Measurements from ENCODE around the gene BHLHA15. TPM values are rescaled to one million over a fixed set of nuclear protein-coding genes. Genes with fewer than 3 reads are reported as not detected.

The BHLHA15 gene
- total RNA-seq, 1 experiment from 2014 or later = 3.4 TPM

DNA sequence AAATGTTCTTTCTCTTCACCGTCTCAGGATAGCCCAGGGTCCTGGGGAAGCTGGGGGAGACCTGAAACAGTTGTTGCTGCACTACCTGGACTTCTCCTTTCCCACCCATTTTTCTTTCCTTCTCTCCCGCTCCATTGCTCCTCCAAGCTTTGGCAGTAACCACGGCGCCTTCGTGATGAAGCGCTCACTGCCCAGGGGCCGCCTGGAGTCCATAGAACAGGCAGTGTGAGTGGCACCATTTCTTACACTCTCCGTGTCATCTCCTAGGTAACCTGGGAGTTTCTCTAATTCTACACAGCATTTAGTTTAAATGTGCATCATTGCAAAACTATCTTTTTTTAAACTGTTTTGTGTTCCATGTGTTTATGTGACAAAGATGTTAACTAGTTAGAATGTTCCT lies 40.3 kb upstream of the BHLHA15 start:
- TF ChIP-seq, protein P1, sequence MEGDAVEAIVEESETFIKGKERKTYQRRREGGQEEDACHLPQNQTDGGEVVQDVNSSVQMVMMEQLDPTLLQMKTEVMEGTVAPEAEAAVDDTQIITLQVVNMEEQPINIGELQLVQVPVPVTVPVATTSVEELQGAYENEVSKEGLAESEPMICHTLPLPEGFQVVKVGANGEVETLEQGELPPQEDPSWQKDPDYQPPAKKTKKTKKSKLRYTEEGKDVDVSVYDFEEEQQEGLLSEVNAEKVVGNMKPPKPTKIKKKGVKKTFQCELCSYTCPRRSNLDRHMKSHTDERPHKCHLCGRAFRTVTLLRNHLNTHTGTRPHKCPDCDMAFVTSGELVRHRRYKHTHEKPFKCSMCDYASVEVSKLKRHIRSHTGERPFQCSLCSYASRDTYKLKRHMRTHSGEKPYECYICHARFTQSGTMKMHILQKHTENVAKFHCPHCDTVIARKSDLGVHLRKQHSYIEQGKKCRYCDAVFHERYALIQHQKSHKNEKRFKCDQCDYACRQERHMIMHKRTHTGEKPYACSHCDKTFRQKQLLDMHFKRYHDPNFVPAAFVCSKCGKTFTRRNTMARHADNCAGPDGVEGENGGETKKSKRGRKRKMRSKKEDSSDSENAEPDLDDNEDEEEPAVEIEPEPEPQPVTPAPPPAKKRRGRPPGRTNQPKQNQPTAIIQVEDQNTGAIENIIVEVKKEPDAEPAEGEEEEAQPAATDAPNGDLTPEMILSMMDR (IDR thresholded peaks at IDR 0.05; ENCODE audit: insufficient read depth in 1 of 2, low read depth in 1 of 2, low read length in 1 of 2, severe bottlenecking in 1 of 2, unreplicated experiment in 1 of 2) = no peak
- no peaks in the 10 kb centered on the region for H3K9me3 Mint-ChIP-seq (ENCODE audit: unreplicated experiment)
- POLR2A ChIA-PET = no interaction called here
- BruUV-seq (replicated peaks) = no TSS peak
- H3K27ac Mint-ChIP-seq (ENCODE audit: unreplicated experiment) = no peak overlapping the region
- 0 out of 2 replicates have a peak, but pooled peaks cover 3% of the 10 kb centered on the region for H3K4me1 ChIP-seq
- no peaks in the 10 kb centered on the region for H3K27me3 Mint-ChIP-seq (ENCODE audit: insufficient read depth, unreplicated experiment)
- no peaks in the 10 kb centered on the region for H3K9me3 ChIP-seq
- H3K4me3 ChIP-seq (ENCODE audit: low read depth, low read length) = no peak overlapping the region
- H3K36me3 Mint-ChIP-seq (ENCODE audit: insufficient read depth, unreplicated experiment) = peaks cover 14% of the 10 kb centered on the region
- CTCF ChIA-PET = no interaction called here
- intact Hi-C loops (cut with micrococcal nuclease; ENCODE audit: unreplicated experiment) = no loop called here
- H3K27me3 ChIP-seq (replicated peaks; ENCODE audit: control insufficient read depth, insufficient read depth, low read length) = no peaks in the 10 kb centered on the region
- no peak for DNase-seq
- H3K4me3 Mint-ChIP-seq (ENCODE audit: unreplicated experiment) = no peak overlapping the region
- peaks cover 10% of the 10 kb centered on the region for H3K4me1 Mint-ChIP-seq (ENCODE audit: low read depth, unreplicated experiment)
- H3K36me3 ChIP-seq (ENCODE audit: control insufficient read depth, insufficient read depth, low read length) = no peaks in the 10 kb centered on the region

DNA sequence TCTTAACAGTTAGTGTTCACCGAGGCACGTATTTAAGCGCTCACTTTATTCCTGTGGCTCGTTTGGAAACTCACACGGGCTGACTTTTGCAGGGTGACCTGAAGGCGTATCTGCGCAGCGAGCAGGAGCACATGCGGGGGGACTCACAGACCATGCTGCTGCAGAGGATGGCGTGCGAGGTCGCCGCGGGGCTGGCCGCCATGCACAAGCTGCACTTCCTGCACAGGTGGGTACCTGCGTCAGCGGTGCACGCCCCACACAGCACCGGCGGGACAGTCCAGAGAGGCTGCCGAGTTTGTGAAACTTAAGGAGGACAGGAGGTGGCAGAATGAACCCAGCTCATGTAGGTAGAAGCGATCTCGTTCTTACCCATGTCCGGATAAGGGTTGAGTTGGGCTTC lies 39.8 kb upstream of the BHLHA15 start:
- peaks cover 14% of the 10 kb centered on the region for H3K36me3 Mint-ChIP-seq (ENCODE audit: insufficient read depth, unreplicated experiment)
- intact Hi-C loops (cut with micrococcal nuclease; ENCODE audit: unreplicated experiment) = no loop called here
- CTCF ChIA-PET = interaction anchor here (1.1 kb wide), 1 partner anchor 149 kb away, joined by 4 read pairs; no protein-coding TSS in a partner anchor
- no peaks in the 10 kb centered on the region for H3K9me3 ChIP-seq
- no peaks in the 10 kb centered on the region for H3K27me3 Mint-ChIP-seq (ENCODE audit: insufficient read depth, unreplicated experiment)
- no peak overlapping the region for H3K4me3 Mint-ChIP-seq (ENCODE audit: unreplicated experiment)
- DNase-seq = no peak
- no peaks in the 10 kb centered on the region for H3K36me3 ChIP-seq (ENCODE audit: control insufficient read depth, insufficient read depth, low read length)
- H3K4me3 ChIP-seq (ENCODE audit: low read depth, low read length) = no peak overlapping the region
- TF ChIP-seq, protein P1 (IDR thresholded peaks at IDR 0.05; ENCODE audit: insufficient read depth in 1 of 2, low read depth in 1 of 2, low read length in 1 of 2, severe bottlenecking in 1 of 2, unreplicated experiment in 1 of 2) = no peak
- POLR2A ChIA-PET = no interaction called here
- H3K4me1 ChIP-seq = 0 out of 2 replicates have a peak, but pooled peaks cover 3% of the 10 kb centered on the region
- no peaks in the 10 kb centered on the region for H3K27me3 ChIP-seq (replicated peaks; ENCODE audit: control insufficient read depth, insufficient read depth, low read length)
- H3K9me3 Mint-ChIP-seq (ENCODE audit: unreplicated experiment) = no peaks in the 10 kb centered on the region
- no TSS peak for BruUV-seq (replicated peaks)
- peaks cover 7% of the 10 kb centered on the region for H3K4me1 Mint-ChIP-seq (ENCODE audit: low read depth, unreplicated experiment)
- no peak overlapping the region for H3K27ac Mint-ChIP-seq (ENCODE audit: unreplicated experiment)

GRCh38 chr7:98174334-98175259 lies 36.6 kb upstream of the BHLHA15 start:
- CTCF ChIA-PET = no interaction called here
- no peak overlapping the region for H3K27ac Mint-ChIP-seq (ENCODE audit: unreplicated experiment)
- peaks cover 8% of the 10 kb centered on the region for H3K36me3 Mint-ChIP-seq (ENCODE audit: insufficient read depth, unreplicated experiment)
- Histone ChIP-seq H3K9me3 (no peaks in the 10 kb centered on the region), H3K36me3 (ENCODE audit: control insufficient read depth, insufficient read depth, low read length) (no peaks in the 10 kb centered on the region; the same call in 1 of the 2 replicates), H3K27me3 (replicated peaks; ENCODE audit: control insufficient read depth, insufficient read depth, low read length) (no peaks in the 10 kb centered on the region), H3K4me1 (0 out of 2 replicates have a peak, but pooled peaks cover 3% of the 10 kb centered on the region), H3K4me3 (ENCODE audit: low read depth, low read length) (no peak overlapping the region)
- no peak for DNase-seq
- TF ChIP-seq, protein P1 (IDR thresholded peaks at IDR 0.05; ENCODE audit: insufficient read depth in 1 of 2, low read depth in 1 of 2, low read length in 1 of 2, severe bottlenecking in 1 of 2, unreplicated experiment in 1 of 2) = no peak
- POLR2A ChIA-PET = no interaction called here
- no peak overlapping the region for H3K4me3 Mint-ChIP-seq (ENCODE audit: unreplicated experiment)
- BruUV-seq (replicated peaks) = no TSS peak
- peaks cover 7% of the 10 kb centered on the region for H3K4me1 Mint-ChIP-seq (ENCODE audit: low read depth, unreplicated experiment)
- H3K27me3 Mint-ChIP-seq (ENCODE audit: insufficient read depth, unreplicated experiment) = no peaks in the 10 kb centered on the region
- H3K9me3 Mint-ChIP-seq (ENCODE audit: unreplicated experiment) = no peaks in the 10 kb centered on the region
- intact Hi-C loops (cut with micrococcal nuclease; ENCODE audit: unreplicated experiment) = no loop called here
